IMR-90 (cell line): ENCODE data around the gene ZNF574. TPM values are rescaled to one million over a fixed set of nuclear protein-coding genes. Genes with fewer than 3 reads are reported as not detected.

Experiments used
- ATAC-seq: fragments of 200-7000 bp; cut with Tn5 transposase; 2 replicates; pipeline ENCODE4 v1.9.1; 2020; ENCODE audit warnings: low read depth, mild to moderate bottlenecking, moderate library complexity
- BruUV-seq: library from RNA; stranded (reverse); fragments of 400-500 nt; replicated peaks from 2 replicates; lab custom pipeline; 2021; lab: Mats Ljungman, UMichigan
- CTCF ChIA-PET: fragments of 300-600 bp; formaldehyde crosslinking; extraction: SDS; loops from one replicate; lab custom pipeline; 2021; ENCODE audit warnings: antibody characterized with exemption; lab: Yijun Ruan, JAX
- POLR2A ChIA-PET: fragments of 300-600 bp; sonication (Branson Sonifier 250); formaldehyde crosslinking; loops from one replicate; lab custom pipeline; 2022; ENCODE audit warnings: antibody characterized with exemption; ENCODE audit not compliant: unreplicated experiment; lab: Charles Lee
- DNase-seq: peaks from one replicate; pipeline ENCODE4 v3.0.0; 2013
- H2AFZ ChIP-seq: replicated peaks from 2 replicates; pipeline ENCODE3; 2013; ENCODE audit warnings: low read length, mild to moderate bottlenecking; ENCODE audit not compliant: poor library complexity
- H2AK5ac ChIP-seq: 2 replicates; pipeline ENCODE4 v1.6.1; 2013; ENCODE audit warnings: low read depth, low read length, inconsistent platforms
- H2AK9ac ChIP-seq: replicated peaks from 2 replicates; pipeline ENCODE3; 2013; ENCODE audit warnings: mild to moderate bottlenecking, low read depth, low read length, moderate library complexity; ENCODE audit not compliant: poor library complexity
- H2BK120ac ChIP-seq: 2 replicates; pipeline ENCODE4 v1.6.1; 2013; ENCODE audit warnings: low read depth, low read length, inconsistent platforms
- H2BK15ac ChIP-seq: 3 replicates; pipeline ENCODE4 v1.6.1; 2013; ENCODE audit warnings: low read depth, low read length, inconsistent platforms
- H2BK20ac ChIP-seq: 2 replicates; pipeline ENCODE4 v1.6.1; 2013; ENCODE audit warnings: low read depth, mild to moderate bottlenecking, inconsistent platforms, low read length, moderate library complexity
- H2BK5ac ChIP-seq: 2 replicates; pipeline ENCODE4 v1.6.1; 2013; ENCODE audit warnings: mild to moderate bottlenecking, low read depth, low read length, inconsistent platforms; ENCODE audit not compliant: poor library complexity, severe bottlenecking
- H3K14ac ChIP-seq: replicated peaks from 2 replicates; pipeline ENCODE4 v1.6.1; 2013; ENCODE audit warnings: low read depth, low read length, inconsistent platforms
- H3K18ac ChIP-seq: 2 replicates; pipeline ENCODE4 v1.6.1; 2013; ENCODE audit warnings: low read depth, low read length, control low read depth
- H3K23ac ChIP-seq: 2 replicates; pipeline ENCODE4 v1.6.1; 2013; ENCODE audit warnings: low read depth, low read length, inconsistent platforms
- H3K27ac ChIP-seq: 2 replicates; pipeline ENCODE4 v1.5.1; 2013; ENCODE audit warnings: mild to moderate bottlenecking, control low read depth, low read length; ENCODE audit not compliant: insufficient read depth
- H3K27me3 ChIP-seq: 2 replicates; pipeline ENCODE4 v1.6.1; 2013; ENCODE audit warnings: low read length; ENCODE audit not compliant: control insufficient read depth, insufficient read depth
- H3K36me3 ChIP-seq: 2 replicates; pipeline ENCODE4 v1.6.1; 2013; ENCODE audit warnings: low read length, mixed read lengths; ENCODE audit not compliant: control insufficient read depth, insufficient read depth
- H3K4ac ChIP-seq: 2 replicates; pipeline ENCODE4 v1.6.1; 2013; ENCODE audit warnings: low read depth, low read length, inconsistent platforms
- H3K4me1 ChIP-seq: 2 replicates; pipeline ENCODE4 v1.6.1; 2013; ENCODE audit warnings: low read length, mixed read lengths; ENCODE audit not compliant: control insufficient read depth, insufficient read depth
- H3K4me2 ChIP-seq: 2 replicates; pipeline ENCODE4 v1.6.1; 2013; ENCODE audit warnings: low read depth, mild to moderate bottlenecking, control low read depth, low read length, moderate library complexity
- H3K4me3 ChIP-seq: 2 replicates; pipeline ENCODE4 v1.5.1; 2013; ENCODE audit warnings: low read depth, mild to moderate bottlenecking, control low read depth, low read length, moderate library complexity; ENCODE audit not compliant: insufficient read depth
- H3K56ac ChIP-seq: 2 replicates; pipeline ENCODE4 v1.6.1; 2013; ENCODE audit warnings: low read length, inconsistent platforms; ENCODE audit not compliant: insufficient read depth; ENCODE audit errors: extremely low read depth
- H3K79me1 ChIP-seq, 2 experiments: 2 replicates each; pipeline ENCODE4 v1.6.1; 2013; ENCODE audit warnings: low read length in 2 of 2, inconsistent platforms in 1 of 2, low read depth in 1 of 2
- H3K9ac ChIP-seq: 2 replicates; pipeline ENCODE4 v1.6.1; 2013; ENCODE audit warnings: low read depth, low read length, control low read depth
- H3K9me1 ChIP-seq: 2 replicates; pipeline ENCODE4 v1.6.1; 2013; ENCODE audit warnings: low read length, inconsistent platforms; ENCODE audit not compliant: insufficient read depth
- H3K9me3 ChIP-seq: 2 replicates; pipeline ENCODE4 v1.6.1; 2013; ENCODE audit warnings: low read length; ENCODE audit not compliant: control insufficient read depth, insufficient read depth
- H4K20me1 ChIP-seq: 2 replicates; pipeline ENCODE4 v1.6.1; 2013; ENCODE audit warnings: low read length, inconsistent platforms; ENCODE audit not compliant: insufficient read depth
- H4K5ac ChIP-seq: 2 replicates; pipeline ENCODE4 v1.6.1; 2013; ENCODE audit warnings: mild to moderate bottlenecking, low read depth, low read length, control low read depth
- H4K8ac ChIP-seq, 2 experiments: 2 replicates each; pipeline ENCODE4 v1.6.1; 2013; ENCODE audit warnings: low read depth in 2 of 2, low read length in 2 of 2, control low read depth in 1 of 2, inconsistent platforms in 1 of 2
- H4K91ac ChIP-seq: 2 replicates; pipeline ENCODE4 v1.6.1; 2013; ENCODE audit warnings: low read depth, low read length, inconsistent platforms; ENCODE audit not compliant: insufficient read depth
- CEBPB ChIP-seq: IDR thresholded peaks from 2 replicates; pipeline ENCODE4 v1.6.1; 2012; ENCODE audit warnings: low read depth, low read length, improper control_type of control experiment
- CHD1 ChIP-seq: IDR thresholded peaks from 2 replicates; pipeline ENCODE4 v1.6.1; 2012; ENCODE audit warnings: low read depth, low read length, improper control_type of control experiment
- CTCF ChIP-seq: conservative IDR thresholded peaks from 2 replicates; pipeline ENCODE4 v1.5.1; 2012; ENCODE audit warnings: mild to moderate bottlenecking, low read depth, low read length, improper control_type of control experiment
- ELK1 ChIP-seq: fragments of 150-350 bp; IDR thresholded peaks from 2 replicates; pipeline ENCODE4 v1.6.1; 2016; ENCODE audit warnings: low read depth, mild to moderate bottlenecking, low read length, moderate library complexity, borderline replicate concordance
- MAFK ChIP-seq: IDR thresholded peaks from 2 replicates; pipeline ENCODE4 v1.6.1; 2012; ENCODE audit warnings: low read depth, low read length, improper control_type of control experiment
- MAZ ChIP-seq: IDR thresholded peaks from 2 replicates; pipeline ENCODE4 v1.6.1; 2012; ENCODE audit warnings: low read depth, mild to moderate bottlenecking, low read length, improper control_type of control experiment, moderate library complexity, borderline replicate concordance
- MXI1 ChIP-seq: IDR thresholded peaks from 2 replicates; pipeline ENCODE4 v1.6.1; 2012; ENCODE audit warnings: low read depth, mild to moderate bottlenecking, low read length, moderate library complexity, borderline replicate concordance
- NFE2L2 ChIP-seq: fragments of 150-350 bp; IDR thresholded peaks from 2 replicates; pipeline ENCODE4 v1.6.1; 2016; ENCODE audit warnings: low read depth, mild to moderate bottlenecking, low read length
- POLR2A ChIP-seq: IDR thresholded peaks from 2 replicates; pipeline ENCODE4 v1.6.1; 2012; ENCODE audit warnings: mild to moderate bottlenecking, low read depth, low read length
- RAD21 ChIP-seq: IDR thresholded peaks from 2 replicates; pipeline ENCODE4 v1.6.1; 2012; ENCODE audit warnings: low read length, improper control_type of control experiment
- RCOR1 ChIP-seq: IDR thresholded peaks from 2 replicates; pipeline ENCODE4 v1.6.1; 2012; ENCODE audit warnings: mild to moderate bottlenecking, low read length, improper control_type of control experiment; ENCODE audit not compliant: insufficient replicate concordance
- RFX5 ChIP-seq: IDR thresholded peaks from 2 replicates; pipeline ENCODE4 v1.8.0; 2012; ENCODE audit warnings: low read depth, mild to moderate bottlenecking, low read length, moderate library complexity
- SMC3 ChIP-seq: fragments of 150-350 bp; IDR thresholded peaks from 2 replicates; pipeline ENCODE4 v1.6.1; 2016; ENCODE audit warnings: low read depth, mild to moderate bottlenecking, antibody characterized with exemption, low read length, moderate library complexity
- USF2 ChIP-seq: fragments of 150-350 bp; IDR thresholded peaks from 2 replicates; pipeline ENCODE4 v1.6.1; 2017; ENCODE audit warnings: mild to moderate bottlenecking, antibody characterized with exemption, low read length, low read depth
- WGBS, 2 experiments: methylation state at CpG; one replicate each; pipeline versions ENCODE4 v1.1.5 to v1.1.7; 2013; ENCODE audit warnings: missing lambda C conversion rate in 2 of 2; ENCODE audit not compliant: insufficient read length in 1 of 2; ENCODE audit errors: extremely low coverage in 2 of 2; 5-methylcytosine and 5-hydroxymethylcytosine counted together
- dilution Hi-C: fragments of 300-500 bp; cut with HindIII; formaldehyde crosslinking; loops from one replicate; pipeline ENCODE4 v1.14.3; 2018; ENCODE audit warnings: low sequenced_read_pairs; ENCODE audit not compliant: unreplicated experiment
- in situ Hi-C: fragments of 300-500 bp; cut with MboI; formaldehyde crosslinking; loops from 3 replicates; pipeline ENCODE4 v1.14.3; 2019; ENCODE audit warnings: low sequenced_read_pairs, inconsistent platforms, mixed read lengths
- intact Hi-C: fragments of 100-400 bp; cut with micrococcal nuclease; formaldehyde crosslinking; loops from 2 replicates; pipeline ENCODE4 v1.10.0; 2022
- polyA plus RNA-seq, 3 experiments: library from polyadenylated mRNA; depleted of rRNA; stranded (reverse); fragments of >200 nt; gene quantifications; 2 replicates each; pipeline ENCODE4 v1.2.3, GENCODE V29; 2012; ENCODE audit warnings: low replicate concordance in 1 of 3
- total RNA-seq: library from RNA; depleted of rRNA; stranded (reverse); fragments of >200 nt; gene quantifications from 2 replicates; pipeline ENCODE4 v1.2.3, GENCODE V29; 2012

ZNF574 gene
- total and polyA plus RNA-seq, 2 of the 4 experiments (the other 2 are of a cell fraction) = 8.1 to 14.1 TPM

- Histone ChIP-seq H3K4me3 (no peak overlapping the region), H3K56ac (no peak overlapping the region), H3K9me3 (no peaks in the 10 kb centered on the region), H3K4me1 (no peaks in the 10 kb centered on the region), H3K4ac (no peak overlapping the region), H2BK15ac (no peak overlapping the region), H3K23ac (no peak overlapping the region), H2BK5ac (no peak overlapping the region), H2BK20ac (no peak overlapping the region), H2AK9ac (no peak overlapping the region), H3K9me1 (no peaks in the 10 kb centered on the region), H4K20me1 (no peaks in the 10 kb centered on the region), H2AFZ (no peak overlapping the region), H3K9ac (no peak overlapping the region), H3K18ac (no peak overlapping the region), H3K79me1 (no peaks in the 10 kb centered on the region), H3K27ac (no peak overlapping the region), H3K4me2 (no peak overlapping the region), H2BK120ac (no peak overlapping the region), H4K91ac (no peak overlapping the region), H3K14ac (no peak overlapping the region), H3K36me3 (no peaks in the 10 kb centered on the region), H4K5ac (no peak overlapping the region), H3K27me3 (peaks cover 66% of the 10 kb centered on the region), H4K8ac (no peak overlapping the region), H2AK5ac (no peak overlapping the region)
- 64% methylated on average over 8 of the region's 13 CpGs; no CpG with 5 or more reads in 1 of the 2 experiments for WGBS, 2 experiments
- no TSS peak for BruUV-seq
- no peak for ATAC-seq
- no peak for TF ChIP-seq RAD21
- TF ChIP-seq POLR2A = no peak
- no peak for TF ChIP-seq MAZ
- TF ChIP-seq SMC3 = no peak
- TF ChIP-seq RCOR1 = no peak
- TF ChIP-seq CTCF = no peak
- no peak for TF ChIP-seq CEBPB
- no peak for TF ChIP-seq CHD1
- TF ChIP-seq MXI1 = no peak
- TF ChIP-seq NFE2L2 = no peak
- no peak for TF ChIP-seq MAFK
- no peak for TF ChIP-seq RFX5
- TF ChIP-seq USF2 = no peak
- no peak for TF ChIP-seq ELK1
- CTCF ChIA-PET = no interaction called here
- dilution Hi-C loops (no loop called here), intact Hi-C loops (no loop called here), in situ Hi-C loops (no loop called here)
- DNase-seq = no peak
- POLR2A ChIA-PET = no interaction called here
Measured at GRCh38 chr19:42065051-42065450, 10.9 kb upstream of the ZNF574 start.
